GM18951 (cell line): Measurements from ENCODE around the gene TGFB1I1.
A peak's percentile ranks its signal among the peaks of the same experiment; 100 is the strongest.

Source experiments
- POLR2A ChIP-seq: IDR thresholded peaks from 4 replicates; pipeline ENCODE4 v1.6.1; 2011; ENCODE audit warnings: mild to moderate bottlenecking; ENCODE audit not compliant: insufficient read length, insufficient read depth; ENCODE audit errors: extremely low read depth
- in situ Hi-C: fragments of 300-500 bp; cut with MboI; formaldehyde crosslinking; loops from one replicate; pipeline ENCODE4 v1.12.0; 2022; ENCODE audit warnings: low sequenced_read_pairs, mixed read lengths, inconsistent platforms; ENCODE audit not compliant: unreplicated experiment

The TGFB1I1 gene

DNA sequence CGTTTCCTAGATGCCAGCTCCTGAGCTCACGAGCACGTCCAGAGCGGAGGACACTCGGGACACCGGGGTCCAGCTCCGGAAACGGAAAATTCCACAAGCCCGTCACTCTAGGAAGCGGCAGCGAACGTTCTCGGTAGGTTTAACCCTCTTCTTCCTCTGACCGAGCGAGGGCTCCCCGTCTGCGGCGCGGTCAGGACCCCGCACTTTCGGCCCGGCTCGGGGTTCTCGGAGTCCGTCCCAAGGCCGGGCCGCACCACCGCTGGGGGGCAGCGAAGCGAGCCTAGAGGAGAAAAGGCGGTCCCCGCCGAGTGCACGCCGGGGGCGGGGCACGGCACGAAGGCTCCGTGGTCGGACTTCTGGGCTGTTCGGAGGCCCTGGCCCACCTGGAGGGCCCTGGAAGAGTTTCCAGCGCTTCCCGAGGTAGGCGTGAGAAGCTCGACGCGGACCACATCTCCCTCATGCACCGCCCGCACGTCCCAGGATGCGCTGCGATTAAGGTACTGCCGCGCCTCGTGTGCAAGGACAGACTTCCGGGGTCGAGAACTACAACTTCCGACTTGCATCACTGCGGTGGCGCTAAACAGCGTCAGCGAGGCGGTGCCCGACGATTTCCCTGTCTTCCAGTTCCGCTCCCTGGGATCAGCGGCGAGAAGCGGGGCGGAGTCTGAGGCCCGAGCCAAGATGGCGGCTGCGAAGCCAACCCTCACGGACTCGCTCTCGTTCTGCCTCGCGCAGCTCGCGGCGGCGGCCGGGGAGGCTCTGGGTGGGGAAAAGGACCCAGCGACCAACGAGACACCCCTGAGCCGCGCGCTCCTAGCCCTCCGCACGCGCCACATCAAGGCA lies 12.9 kb upstream of the TGFB1I1 start, which contains the start of gene ARMC5:
Gene ARMC5 (plus strand): TSS at position 658 of the 843 bp plus-strand sequence. CDS start 24 bp downstream, at position 682.
- in situ Hi-C loops = loop anchor here (25.0 kb wide), 1 partner anchor 403 kb away; the partner anchor contains the start of gene ZNF267
- peak; percentile 59 for TF ChIP-seq POLR2A

DNA sequence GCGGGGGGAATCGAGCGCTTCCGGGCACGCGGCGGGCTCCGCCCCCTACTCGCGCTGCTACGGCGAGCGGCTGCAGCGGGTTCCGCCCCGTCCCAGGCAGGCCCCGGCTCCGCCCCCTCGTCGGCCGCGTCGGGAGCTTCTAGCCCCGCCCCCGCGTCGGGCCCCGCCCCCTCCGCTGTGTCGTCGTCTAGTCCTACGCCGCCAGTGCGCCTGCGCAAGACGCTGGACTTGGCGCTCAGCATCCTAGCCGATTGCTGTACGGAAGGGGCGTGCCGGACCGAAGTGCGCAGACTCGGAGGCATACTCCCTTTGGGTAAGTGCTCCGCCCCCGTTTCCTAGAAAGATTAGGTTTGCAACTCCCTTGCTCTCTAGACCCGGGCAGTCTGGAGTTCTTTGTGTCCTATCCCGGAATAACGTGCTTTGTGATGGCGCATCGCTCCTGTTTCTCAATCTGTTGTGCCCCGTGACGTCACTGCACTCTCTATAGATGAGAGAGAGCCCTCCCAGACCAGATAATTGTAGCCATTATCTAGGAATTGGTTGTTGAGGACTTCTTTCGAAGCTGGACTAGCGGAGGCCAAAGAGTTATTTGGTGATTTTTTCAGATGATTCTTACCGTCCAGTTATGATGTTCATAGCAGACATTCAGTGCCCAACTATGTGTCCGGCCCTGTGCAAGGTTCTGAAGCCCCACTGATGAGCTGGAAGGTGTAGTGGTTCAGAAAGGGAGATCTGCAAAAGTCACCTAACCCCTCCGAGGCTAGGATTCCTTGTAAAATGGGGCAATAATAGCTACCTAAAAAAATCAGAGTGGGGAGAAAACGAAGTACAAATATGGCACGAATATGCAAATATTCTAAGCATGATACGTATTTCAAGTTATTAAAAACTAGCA lies 12.0 kb upstream of the TGFB1I1 start:
- in situ Hi-C loops = loop anchor here (25.0 kb wide), 1 partner anchor 402 kb away; the partner anchor contains the start of gene ZNF267
- TF ChIP-seq POLR2A = peak; percentile 47

GRCh38 chr16:31460582-31461002 lies 11.4 kb upstream of the TGFB1I1 start:
- no peak for TF ChIP-seq POLR2A
- in situ Hi-C loops = loop anchor here (25.0 kb wide), 1 partner anchor 402 kb away; the partner anchor contains the start of gene ZNF267

GRCh38 chr16:31461201-31461920 lies 10.6 kb upstream of the TGFB1I1 start:
- TF ChIP-seq POLR2A = no peak
- in situ Hi-C loops = loop anchor here (25.0 kb wide), 1 partner anchor 401 kb away; the partner anchor contains the start of gene ZNF267

DNA sequence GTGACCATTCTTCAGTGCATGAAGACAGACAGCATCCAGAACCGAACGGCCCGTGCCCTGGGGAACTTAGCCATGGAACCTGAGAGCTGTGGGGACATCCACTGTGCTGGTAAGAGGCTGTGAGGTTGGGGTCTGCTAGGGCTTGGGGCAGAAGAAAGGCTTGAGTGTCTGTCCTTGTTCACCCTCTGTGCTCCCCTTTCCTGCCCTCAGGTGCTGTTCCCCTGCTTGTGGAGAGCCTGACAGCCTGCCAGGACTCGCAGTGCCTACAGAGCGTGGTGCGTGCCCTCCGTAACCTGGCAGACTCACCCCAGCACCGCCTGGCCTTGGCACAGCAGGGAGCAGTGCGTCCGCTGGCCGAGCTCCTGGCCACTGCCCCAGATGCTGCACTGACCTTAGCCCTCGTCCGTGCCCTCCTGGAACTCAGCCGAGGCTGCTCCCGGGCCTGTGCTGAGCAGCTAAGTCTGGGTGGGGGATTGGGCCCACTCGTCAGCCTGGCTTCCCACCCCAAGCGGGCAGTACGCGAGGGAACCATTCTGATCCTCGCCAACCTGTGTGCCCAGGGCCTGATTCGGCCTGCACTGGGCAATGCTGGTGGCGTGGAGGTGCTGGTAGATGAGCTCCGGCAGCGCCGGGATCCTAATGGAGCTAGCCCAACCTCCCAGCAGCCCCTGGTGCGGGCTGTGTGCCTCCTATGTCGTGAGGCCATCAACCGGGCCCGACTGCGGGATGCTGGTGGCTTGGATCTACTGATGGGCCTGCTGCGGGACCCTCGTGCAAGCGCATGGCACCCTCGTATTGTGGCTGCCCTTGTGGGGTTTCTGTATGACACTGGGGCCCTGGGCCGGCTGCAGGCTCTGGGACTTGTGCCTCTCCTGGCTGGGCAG lies 9.8 kb upstream of the TGFB1I1 start:
- in situ Hi-C loops = loop anchor here (25.0 kb wide), 1 partner anchor 400 kb away; the partner anchor contains the start of gene ZNF267
- no peak for TF ChIP-seq POLR2A

- in situ Hi-C loops = loop anchor here (25.0 kb wide), 1 partner anchor 398 kb away; the partner anchor contains the start of gene ZNF267
- no peak for TF ChIP-seq POLR2A
Observed at GRCh38 chr16:31464348-31464769, 7.6 kb upstream of the TGFB1I1 start.

GRCh38 chr16:31464781-31465260 lies 7.1 kb upstream of the TGFB1I1 start:
- in situ Hi-C loops = loop anchor here (25.0 kb wide), 1 partner anchor 397 kb away; the partner anchor contains the start of gene ZNF267
- TF ChIP-seq POLR2A = no peak

DNA sequence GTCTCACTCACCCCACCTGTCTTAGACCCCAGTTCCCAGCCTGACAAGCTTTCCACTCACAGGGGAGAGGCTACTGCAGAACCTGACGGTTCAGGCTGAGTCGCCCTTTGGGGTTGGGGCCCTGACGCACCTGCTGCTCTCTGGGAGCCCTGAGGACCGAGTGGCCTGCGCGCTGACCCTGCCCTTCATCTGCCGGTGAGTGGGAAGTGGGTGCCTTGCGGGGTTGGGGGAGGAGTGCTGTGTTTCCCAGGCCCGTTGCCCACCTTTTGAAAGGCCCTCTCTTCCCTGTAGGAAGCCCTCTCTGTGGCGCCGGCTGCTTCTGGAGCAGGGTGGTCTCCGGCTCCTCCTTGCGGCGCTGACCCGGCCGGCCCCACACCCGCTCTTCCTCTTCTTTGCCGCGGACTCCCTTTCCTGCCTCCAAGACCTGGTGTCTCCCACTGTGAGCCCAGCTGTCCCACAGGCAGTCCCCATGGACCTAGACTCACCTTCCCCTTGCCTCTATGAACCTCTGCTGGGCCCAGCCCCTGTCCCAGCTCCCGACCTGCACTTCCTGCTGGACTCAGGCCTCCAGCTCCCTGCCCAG lies 6.1 kb upstream of the TGFB1I1 start:
- TF ChIP-seq POLR2A = no peak
- in situ Hi-C loops = loop anchor here (25.0 kb wide), 1 partner anchor 396 kb away; the partner anchor contains the start of gene ZNF267

DNA sequence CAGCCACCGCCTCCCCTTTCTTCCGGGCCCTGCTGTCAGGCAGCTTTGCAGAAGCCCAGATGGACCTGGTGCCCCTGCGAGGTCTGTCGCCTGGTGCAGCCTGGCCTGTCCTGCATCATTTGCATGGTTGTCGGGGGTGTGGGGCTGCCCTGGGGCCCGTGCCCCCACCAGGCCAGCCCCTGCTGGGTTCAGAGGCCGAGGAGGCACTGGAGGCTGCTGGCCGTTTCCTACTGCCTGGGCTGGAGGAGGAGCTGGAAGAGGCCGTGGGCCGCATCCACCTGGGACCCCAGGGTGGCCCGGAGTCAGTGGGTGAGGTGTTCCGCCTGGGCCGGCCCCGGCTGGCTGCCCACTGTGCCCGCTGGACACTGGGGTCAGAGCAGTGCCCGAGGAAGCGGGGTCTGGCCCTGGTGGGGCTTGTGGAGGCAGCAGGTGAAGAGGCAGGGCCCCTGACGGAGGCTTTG lies 5.5 kb upstream of the TGFB1I1 start:
- in situ Hi-C loops = loop anchor here (25.0 kb wide), 1 partner anchor 396 kb away; the partner anchor contains the start of gene ZNF267

DNA sequence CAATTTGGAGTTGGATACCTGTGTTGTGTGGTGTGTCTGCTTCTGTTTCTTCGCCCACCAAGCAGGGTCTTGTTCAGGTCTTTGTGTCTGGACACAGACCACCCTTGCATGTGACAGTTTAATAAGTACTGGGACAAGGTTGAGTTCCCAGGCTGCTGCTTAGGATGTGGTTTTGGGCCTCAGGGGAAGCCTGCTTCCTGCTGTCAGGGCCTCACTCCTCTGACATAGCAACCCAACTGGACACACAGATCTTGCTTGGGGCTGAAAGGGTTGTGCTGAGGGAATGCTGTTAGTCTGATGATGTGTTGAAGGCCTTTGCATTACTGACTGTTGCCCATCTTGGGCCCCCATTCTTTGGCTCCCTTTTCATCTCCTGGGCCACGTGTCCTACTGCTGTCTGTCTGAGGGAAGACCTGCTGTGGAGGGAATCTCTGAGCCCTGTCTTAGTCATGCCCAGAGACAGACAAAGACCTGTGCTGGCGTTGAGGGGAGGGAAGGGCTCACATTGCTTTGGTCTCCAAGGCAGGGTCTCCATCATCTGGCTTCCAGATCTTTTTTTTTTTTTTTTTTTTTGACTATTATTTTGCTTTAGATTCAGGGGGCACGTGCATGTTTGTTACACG lies 4.7 kb upstream of the TGFB1I1 start:
- TF ChIP-seq POLR2A = no peak
- in situ Hi-C loops = loop anchor here (25.0 kb wide), 1 partner anchor 395 kb away; the partner anchor contains the start of gene ZNF267

More for the DNA sequence above, 5.5 kb upstream of the TGFB1I1 start:
- TF ChIP-seq POLR2A = no peak
